RWPE1 (cell line): ENCODE data around the gene PTGER2.

ENCODE experiments used
- CTCF ChIA-PET: fragments of 350-600 bp; sonication (Branson Sonifier 250); formaldehyde crosslinking; extraction: SDS; loops from one replicate; lab custom pipeline; 2021; lab: Yijun Ruan, JAX
- POLR2A ChIA-PET: fragments of 400-600 bp; formaldehyde crosslinking; extraction: SDS; loops from one replicate; lab custom pipeline; 2020; ENCODE audit warnings: antibody characterized with exemption; ENCODE audit not compliant: low non-redundant PET; lab: Yijun Ruan, JAX
- DNase-seq: peaks from one replicate; pipeline ENCODE4 v3.0.0; 2012; ENCODE audit warnings: low spot score
- H3K27ac ChIP-seq: fragments of 450-650 bp; 2 replicates; pipeline ENCODE4 v1.5.1; 2017
- TF ChIP-seq, protein P1 (sequence below): fragments of 450-650 bp; conservative IDR thresholded peaks from 2 replicates; pipeline ENCODE4 v1.5.1; 2017; ENCODE audit warnings: low read depth, mild to moderate bottlenecking

Gene PTGER2

DNA sequence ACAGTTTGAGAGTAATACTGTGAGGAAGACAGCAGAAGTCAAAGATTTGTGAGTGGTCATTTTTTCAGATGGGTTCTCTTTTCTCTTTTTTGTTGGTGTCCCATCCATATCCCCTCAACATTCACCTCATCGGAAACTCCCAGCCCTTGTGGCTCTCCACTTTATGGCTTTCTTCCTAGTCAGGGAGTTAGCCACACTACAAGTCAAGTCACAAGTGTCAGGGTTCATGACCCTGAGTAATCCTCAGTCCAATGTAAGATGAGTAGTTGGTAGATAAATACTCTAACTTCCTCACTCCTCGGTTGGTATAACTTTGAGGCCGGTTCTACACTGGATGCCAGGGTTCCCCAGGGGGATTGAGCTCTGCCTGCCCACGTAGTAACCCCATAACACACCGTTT, 41.4 kb downstream of the PTGER2 start:
- POLR2A ChIA-PET = no interaction called here
- CTCF ChIA-PET = no interaction called here
- TF ChIP-seq, protein P1, sequence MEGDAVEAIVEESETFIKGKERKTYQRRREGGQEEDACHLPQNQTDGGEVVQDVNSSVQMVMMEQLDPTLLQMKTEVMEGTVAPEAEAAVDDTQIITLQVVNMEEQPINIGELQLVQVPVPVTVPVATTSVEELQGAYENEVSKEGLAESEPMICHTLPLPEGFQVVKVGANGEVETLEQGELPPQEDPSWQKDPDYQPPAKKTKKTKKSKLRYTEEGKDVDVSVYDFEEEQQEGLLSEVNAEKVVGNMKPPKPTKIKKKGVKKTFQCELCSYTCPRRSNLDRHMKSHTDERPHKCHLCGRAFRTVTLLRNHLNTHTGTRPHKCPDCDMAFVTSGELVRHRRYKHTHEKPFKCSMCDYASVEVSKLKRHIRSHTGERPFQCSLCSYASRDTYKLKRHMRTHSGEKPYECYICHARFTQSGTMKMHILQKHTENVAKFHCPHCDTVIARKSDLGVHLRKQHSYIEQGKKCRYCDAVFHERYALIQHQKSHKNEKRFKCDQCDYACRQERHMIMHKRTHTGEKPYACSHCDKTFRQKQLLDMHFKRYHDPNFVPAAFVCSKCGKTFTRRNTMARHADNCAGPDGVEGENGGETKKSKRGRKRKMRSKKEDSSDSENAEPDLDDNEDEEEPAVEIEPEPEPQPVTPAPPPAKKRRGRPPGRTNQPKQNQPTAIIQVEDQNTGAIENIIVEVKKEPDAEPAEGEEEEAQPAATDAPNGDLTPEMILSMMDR = no peak
- no peak overlapping the region for H3K27ac ChIP-seq
- DNase-seq = no peak

DNA sequence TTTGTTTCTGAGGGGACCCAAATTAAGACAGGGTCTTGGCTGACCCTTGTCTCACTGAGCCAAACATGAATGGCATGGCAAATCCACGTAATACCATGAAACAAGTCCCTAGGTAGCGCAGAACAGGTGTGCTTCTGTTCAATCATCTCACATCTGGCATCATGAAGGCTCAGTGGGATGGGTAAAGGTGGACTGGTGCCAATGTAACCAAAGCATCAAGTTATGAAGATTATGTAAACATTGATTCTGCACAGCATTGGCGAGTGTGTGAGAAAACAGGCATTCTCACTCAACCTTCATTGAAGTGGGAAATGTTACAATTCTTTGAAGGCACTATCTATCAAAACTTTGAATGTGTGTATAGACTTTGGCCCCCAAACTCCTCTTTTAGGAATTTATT, 41.9 kb downstream of the PTGER2 start:
- TF ChIP-seq, protein P1 = no peak
- POLR2A ChIA-PET = no interaction called here
- DNase-seq = no peak
- CTCF ChIA-PET = no interaction called here
- no peak overlapping the region for H3K27ac ChIP-seq

DNA sequence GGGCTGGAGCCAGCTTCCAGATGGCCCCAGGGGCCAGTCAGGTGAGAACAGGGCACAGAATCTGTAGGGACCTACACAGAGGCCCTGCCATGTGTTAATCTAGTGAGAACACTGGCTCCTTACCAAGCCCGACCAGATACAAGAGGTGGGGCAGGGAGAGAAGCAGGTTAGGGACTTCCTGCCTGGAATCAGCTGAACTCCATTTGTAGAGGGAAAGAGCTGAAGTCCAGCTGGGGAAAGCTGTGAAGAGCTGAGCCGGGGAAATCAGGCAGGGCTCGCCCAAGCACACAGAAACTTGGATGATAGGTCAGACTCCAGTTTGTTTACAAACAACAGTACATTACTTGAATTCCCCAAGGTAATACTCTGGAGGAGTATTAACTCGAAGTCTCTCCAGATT, 46.7 kb downstream of the PTGER2 start:
- DNase-seq = no peak
- no peak overlapping the region for H3K27ac ChIP-seq
- POLR2A ChIA-PET = no interaction called here
- CTCF ChIA-PET = no interaction called here
- TF ChIP-seq, protein P1 = no peak

DNA sequence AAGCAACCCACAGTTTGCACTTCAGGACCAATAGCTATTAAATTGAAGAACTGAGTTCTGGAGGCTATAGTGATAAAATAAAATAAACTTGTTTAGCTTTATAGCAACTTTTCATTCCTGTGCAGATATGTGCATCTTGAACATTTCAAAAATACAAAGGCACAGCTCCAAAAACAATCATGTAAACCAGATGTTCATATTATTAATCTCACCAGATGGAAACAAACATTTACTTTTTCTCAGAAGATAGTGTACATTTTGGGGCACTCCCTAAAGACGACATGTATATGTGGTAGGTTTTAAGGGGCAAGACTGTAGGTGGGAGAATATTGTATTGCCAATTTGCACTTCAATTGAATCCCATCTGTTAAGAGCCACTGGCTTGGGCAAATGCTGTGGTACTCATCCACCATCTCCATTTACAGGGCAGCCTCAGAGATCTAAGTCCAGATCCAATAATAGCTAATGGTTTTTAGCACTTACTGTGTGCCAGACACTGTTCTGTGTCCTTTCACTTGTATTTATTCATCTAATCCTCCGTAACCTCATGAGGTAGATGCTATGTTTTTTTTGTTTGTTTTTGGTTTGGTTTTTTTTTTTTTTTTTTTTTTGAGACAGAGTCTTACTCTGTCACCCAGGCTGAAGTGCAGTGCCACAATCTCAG, 49.1 kb downstream of the PTGER2 start:
- ChIA-PET CTCF (interaction anchor here (0.5 to 0.6 kb wide), 2 partner anchors 10 to 1077 kb away, joined by 3 read pairs; no protein-coding TSS in a partner anchor), POLR2A (interaction anchor here (0.7 kb wide), 1 partner anchor 40 kb away, joined by 5 read pairs; no protein-coding TSS in a partner anchor)
- H3K27ac ChIP-seq = no peak overlapping the region
- TF ChIP-seq, protein P1 = no peak
- no peak for DNase-seq

DNA sequence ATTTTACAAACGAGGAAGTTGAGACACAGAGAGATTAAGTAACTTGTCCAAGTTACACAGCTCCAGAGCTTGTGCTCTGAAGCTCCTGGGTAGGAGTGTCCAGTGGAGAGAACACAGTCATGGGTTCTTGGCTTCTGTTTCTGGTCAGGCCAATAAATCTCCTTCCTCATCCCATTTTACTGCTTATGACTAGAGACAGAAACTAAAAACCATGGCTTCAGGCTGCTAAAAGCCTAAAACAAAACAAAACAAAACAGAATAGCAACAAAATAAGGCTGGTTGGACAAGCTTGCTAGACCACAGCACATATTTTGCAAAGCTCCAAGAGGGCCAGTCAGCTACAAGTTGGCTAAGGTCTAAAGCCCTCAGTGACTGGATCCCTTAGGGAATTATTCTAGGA, 49.8 kb downstream of the PTGER2 start:
- DNase-seq = no peak
- H3K27ac ChIP-seq = no peak overlapping the region
- TF ChIP-seq, protein P1 = no peak
- POLR2A ChIA-PET = no interaction called here
- CTCF ChIA-PET = interaction anchor here (0.6 to 0.9 kb wide), 2 partner anchors 9 to 1077 kb away, joined by 3 to 4 read pairs; no protein-coding TSS in a partner anchor

DNA sequence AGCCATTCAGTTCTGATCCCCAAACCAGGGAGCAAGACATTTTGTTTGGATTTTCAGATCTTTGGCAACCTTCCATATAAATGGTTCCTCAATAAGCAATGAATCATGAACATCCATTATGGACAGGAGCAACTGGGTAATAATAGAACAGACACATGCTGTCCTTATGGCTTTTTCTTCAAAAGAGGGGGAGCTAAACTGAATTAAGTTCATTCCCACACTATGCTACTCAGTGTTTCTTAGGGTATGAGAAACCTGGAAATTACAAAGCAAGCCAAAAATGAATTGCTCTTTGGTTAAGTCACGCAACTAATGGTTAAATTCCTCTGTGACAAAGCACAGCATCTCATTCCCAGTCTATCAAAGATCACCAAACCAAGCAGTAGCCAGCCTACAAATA, 51.0 kb downstream of the PTGER2 start:
- no peak for DNase-seq
- no peak overlapping the region for H3K27ac ChIP-seq
- ChIA-PET CTCF (interaction anchor here (0.9 kb wide), 1 partner anchor 10 kb away, joined by 4 read pairs; no protein-coding TSS in a partner anchor), POLR2A (no interaction called here)
- TF ChIP-seq, protein P1 = no peak
